ENCODE results near the gene SPRR5. TPM values are rescaled to one million over a fixed set of nuclear protein-coding genes. Genes with fewer than 3 reads are reported as not detected.

SPRR5 gene
- total RNA-seq, 5 donors from 2014 or later (not counting 1 experiment from before 2014, with no cell fraction given), result not detected

DNA sequence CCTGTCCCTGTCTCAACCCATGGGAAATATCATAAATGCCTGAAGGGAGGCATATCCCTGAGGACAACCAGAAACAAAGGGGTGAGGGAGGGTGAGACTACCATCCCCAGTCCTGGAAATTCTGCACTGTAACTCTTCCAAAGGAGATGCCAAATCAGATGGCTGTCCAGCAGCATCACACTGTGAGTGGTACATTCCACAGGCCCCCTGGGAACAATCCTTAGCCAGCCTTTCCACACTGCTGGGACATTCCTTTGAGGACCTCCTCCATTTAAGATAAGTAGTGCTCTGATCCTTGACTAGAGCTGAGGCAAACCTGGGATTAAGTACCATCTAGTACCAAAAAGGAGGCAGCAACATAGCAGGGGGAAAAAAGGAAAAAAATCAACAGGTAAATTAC is 27.9 kb upstream of the SPRR5 start:
- Mint-ChIP-seq H3K27ac (no peak overlapping the region), H3K9me3 (no peaks in the 10 kb centered on the region), H3K27me3 (peaks cover 16 to 24% of the 10 kb centered on the region in 2 donors), H3K4me3 (no peak overlapping the region), H3K4me1 (no peaks in the 10 kb centered on the region), H3K36me3 (no peaks in the 10 kb centered on the region)
- no peak for DNase-seq
- Histone ChIP-seq H3K27ac (ENCODE audit: low read length) (no peak overlapping the region), H3K4me1 (ENCODE audit: control insufficient read depth in 1 of 2, extremely low read depth in 1 of 2, insufficient read depth in 2 of 2, low read length in 2 of 2) (no peaks in the 10 kb centered on the region), H3K4me3 (ENCODE audit: control insufficient read depth in 1 of 2, extremely low read depth in 1 of 2, low read length in 1 of 2) (no peak overlapping the region), H3K27me3 (replicated peaks in 1 of 2; ENCODE audit: control insufficient read depth in 2 of 2, extremely low read depth in 1 of 2, insufficient read depth in 2 of 2, low read length in 1 of 2) (no peaks in the 10 kb centered on the region), H3K36me3 (ENCODE audit: control insufficient read depth in 2 of 2, extremely low read depth in 1 of 2, insufficient read depth in 1 of 2, low read length in 1 of 2) (no peaks in the 10 kb centered on the region), H3K9me3 (no peaks in the 10 kb centered on the region)
- ATAC-seq (replicated peaks in 1 of 4), result no peak
- POLR2A ChIA-PET, result no interaction called here
- CTCF ChIA-PET, result no interaction called here

- no peaks in the 10 kb centered on the region for H3K4me1 ChIP-seq (ENCODE audit: control insufficient read depth in 1 of 2, extremely low read depth in 1 of 2, insufficient read depth in 2 of 2, low read length in 2 of 2)
- ATAC-seq (replicated peaks in 1 of 4) (no peak), DNase-seq (no peak)
- WGBS (ENCODE audit: insufficient coverage), result 86% methylated on average over 1 of the region's 2 CpGs
- no peaks in the 10 kb centered on the region for H3K27me3 ChIP-seq (replicated peaks in 1 of 2; ENCODE audit: control insufficient read depth in 2 of 2, extremely low read depth in 1 of 2, insufficient read depth in 2 of 2, low read length in 1 of 2)
- H3K9me3 ChIP-seq, result no peaks in the 10 kb centered on the region
- Mint-ChIP-seq H3K9me3 (no peaks in the 10 kb centered on the region), H3K27me3 (peaks cover 12 to 23% of the 10 kb centered on the region in 2 donors), H3K4me1 (no peaks in the 10 kb centered on the region), H3K36me3 (no peaks in the 10 kb centered on the region), H3K27ac (no peak overlapping the region), H3K4me3 (no peak overlapping the region)
- POLR2A ChIA-PET, result no interaction called here
- H3K4me3 ChIP-seq (ENCODE audit: control insufficient read depth in 1 of 2, extremely low read depth in 1 of 2, low read length in 1 of 2), result no peak overlapping the region
- H3K27ac ChIP-seq (ENCODE audit: low read length), result no peak overlapping the region
- CTCF ChIA-PET, result no interaction called here
- no peaks in the 10 kb centered on the region for H3K36me3 ChIP-seq (ENCODE audit: control insufficient read depth in 2 of 2, extremely low read depth in 1 of 2, insufficient read depth in 1 of 2, low read length in 1 of 2)
Measured at GRCh38 chr1:152924191-152924590, 22.8 kb upstream of the SPRR5 start.

- ChIA-PET CTCF (no interaction called here), POLR2A (interaction anchor here in 1 of 2 donors (0.6 kb wide), 1 partner anchor 12 kb away, joined by 21 read pairs; no protein-coding TSS in a partner anchor)
- Histone ChIP-seq H3K27me3 (replicated peaks in 1 of 2; ENCODE audit: control insufficient read depth in 2 of 2, extremely low read depth in 1 of 2, insufficient read depth in 2 of 2, low read length in 1 of 2) (no peaks in the 10 kb centered on the region), H3K27ac (ENCODE audit: low read length) (no peak overlapping the region), H3K4me3 (ENCODE audit: control insufficient read depth in 1 of 2, extremely low read depth in 1 of 2, low read length in 1 of 2) (no peak overlapping the region), H3K9me3 (no peaks in the 10 kb centered on the region), H3K4me1 (ENCODE audit: control insufficient read depth in 1 of 2, extremely low read depth in 1 of 2, insufficient read depth in 2 of 2, low read length in 2 of 2) (no peaks in the 10 kb centered on the region), H3K36me3 (ENCODE audit: control insufficient read depth in 2 of 2, extremely low read depth in 1 of 2, insufficient read depth in 1 of 2, low read length in 1 of 2) (no peaks in the 10 kb centered on the region)
- Mint-ChIP-seq H3K36me3 (no peaks in the 10 kb centered on the region), H3K27ac (no peak overlapping the region), H3K9me3 (no peaks in the 10 kb centered on the region), H3K4me3 (no peak overlapping the region), H3K27me3 (peaks cover 16 to 23% of the 10 kb centered on the region in 2 donors), H3K4me1 (no peaks in the 10 kb centered on the region)
- WGBS (ENCODE audit: insufficient coverage), result 67% methylated on average over 3 of the region's 3 CpGs
- DNase-seq, result no peak
- no peak for ATAC-seq (replicated peaks in 1 of 4)
Measured at GRCh38 chr1:152926091-152926490, 20.9 kb upstream of the SPRR5 start.

- no peak overlapping the region for H3K27ac Mint-ChIP-seq
- CTCF ChIA-PET, result no interaction called here
- H3K36me3 ChIP-seq (ENCODE audit: control insufficient read depth in 2 of 2, extremely low read depth in 1 of 2, insufficient read depth in 1 of 2, low read length in 1 of 2), result no peaks in the 10 kb centered on the region
- no peak overlapping the region for H3K27ac ChIP-seq (ENCODE audit: low read length)
- peaks cover 11 to 18% of the 10 kb centered on the region in 2 donors for H3K27me3 Mint-ChIP-seq
- no peaks in the 10 kb centered on the region for H3K9me3 Mint-ChIP-seq
- ATAC-seq (replicated peaks in 1 of 4) (no peak), DNase-seq (no peak)
- no peaks in the 10 kb centered on the region for H3K9me3 ChIP-seq
- WGBS (ENCODE audit: insufficient coverage), result no CpG with 5 or more reads among the region's 3 CpGs
- H3K27me3 ChIP-seq (replicated peaks in 1 of 2; ENCODE audit: control insufficient read depth in 2 of 2, extremely low read depth in 1 of 2, insufficient read depth in 2 of 2, low read length in 1 of 2), result peaks cover 0 to 2% of the 10 kb centered on the region in 2 experiments
- no peak overlapping the region for H3K4me3 ChIP-seq (ENCODE audit: control insufficient read depth in 1 of 2, extremely low read depth in 1 of 2, low read length in 1 of 2)
- no peaks in the 10 kb centered on the region for H3K36me3 Mint-ChIP-seq
- no peak overlapping the region for H3K4me3 Mint-ChIP-seq
- H3K4me1 Mint-ChIP-seq, result no peaks in the 10 kb centered on the region
- POLR2A ChIA-PET, result no interaction called here
- no peaks in the 10 kb centered on the region for H3K4me1 ChIP-seq (ENCODE audit: control insufficient read depth in 1 of 2, extremely low read depth in 1 of 2, insufficient read depth in 2 of 2, low read length in 2 of 2)
Measured at GRCh38 chr1:152928671-152929070, 18.3 kb upstream of the SPRR5 start.

- DNase-seq (no peak), ATAC-seq (replicated peaks in 1 of 4) (no peak)
- H3K4me1 Mint-ChIP-seq, result no peaks in the 10 kb centered on the region
- CTCF ChIA-PET, result no interaction called here
- H3K27ac ChIP-seq (ENCODE audit: low read length), result no peak overlapping the region
- POLR2A ChIA-PET, result no interaction called here
- 77% methylated on average over 4 of the region's 4 CpGs for WGBS (ENCODE audit: insufficient coverage)
- H3K27ac Mint-ChIP-seq, result no peak overlapping the region
- no peaks in the 10 kb centered on the region for H3K9me3 ChIP-seq
- H3K9me3 Mint-ChIP-seq, result no peaks in the 10 kb centered on the region
- peaks cover 2 to 6% of the 10 kb centered on the region in 2 experiments for H3K27me3 ChIP-seq (replicated peaks in 1 of 2; ENCODE audit: control insufficient read depth in 2 of 2, extremely low read depth in 1 of 2, insufficient read depth in 2 of 2, low read length in 1 of 2)
- H3K4me1 ChIP-seq (ENCODE audit: control insufficient read depth in 1 of 2, extremely low read depth in 1 of 2, insufficient read depth in 2 of 2, low read length in 2 of 2), result no peaks in the 10 kb centered on the region
- no peak overlapping the region for H3K4me3 Mint-ChIP-seq
- no peaks in the 10 kb centered on the region for H3K36me3 Mint-ChIP-seq
- no peak overlapping the region for H3K4me3 ChIP-seq (ENCODE audit: control insufficient read depth in 1 of 2, extremely low read depth in 1 of 2, low read length in 1 of 2)
- no peaks in the 10 kb centered on the region for H3K36me3 ChIP-seq (ENCODE audit: control insufficient read depth in 2 of 2, extremely low read depth in 1 of 2, insufficient read depth in 1 of 2, low read length in 1 of 2)
- H3K27me3 Mint-ChIP-seq, result peaks cover 6 to 23% of the 10 kb centered on the region in 2 donors
Measured at GRCh38 chr1:152932170-152932811, 14.7 kb upstream of the SPRR5 start.

- WGBS (ENCODE audit: insufficient coverage), result 75% methylated on average over 1 of the region's 2 CpGs
- ATAC-seq (replicated peaks in 1 of 4) (no peak), DNase-seq (no peak)
- ChIA-PET POLR2A (no interaction called here), CTCF (no interaction called here)
- H3K4me3 ChIP-seq (ENCODE audit: control insufficient read depth in 1 of 2, extremely low read depth in 1 of 2, low read length in 1 of 2), result no peak overlapping the region
- Mint-ChIP-seq H3K27me3 (peaks cover 6 to 23% of the 10 kb centered on the region in 2 donors), H3K9me3 (no peaks in the 10 kb centered on the region), H3K4me1 (no peaks in the 10 kb centered on the region), H3K4me3 (no peak overlapping the region), H3K36me3 (no peaks in the 10 kb centered on the region), H3K27ac (no peak overlapping the region)
- H3K9me3 ChIP-seq, result no peaks in the 10 kb centered on the region
- H3K4me1 ChIP-seq (ENCODE audit: control insufficient read depth in 1 of 2, extremely low read depth in 1 of 2, insufficient read depth in 2 of 2, low read length in 2 of 2), result no peaks in the 10 kb centered on the region
- no peak overlapping the region for H3K27ac ChIP-seq (ENCODE audit: low read length)
- no peaks in the 10 kb centered on the region for H3K36me3 ChIP-seq (ENCODE audit: control insufficient read depth in 2 of 2, extremely low read depth in 1 of 2, insufficient read depth in 1 of 2, low read length in 1 of 2)
- peaks cover 2 to 6% of the 10 kb centered on the region in 2 experiments for H3K27me3 ChIP-seq (replicated peaks in 1 of 2; ENCODE audit: control insufficient read depth in 2 of 2, extremely low read depth in 1 of 2, insufficient read depth in 2 of 2, low read length in 1 of 2)
Measured at GRCh38 chr1:152933196-152933595, 13.8 kb upstream of the SPRR5 start.

GRCh38 chr1:152940614-152941013 is 6.4 kb upstream of the SPRR5 start:
- whole genome bisulfite sequencing (ENCODE audit: insufficient coverage), result 100% methylated on average over 1 of the region's 1 CpG
- no peak overlapping the region for H3K27ac Mint-ChIP-seq
- POLR2A ChIA-PET, result no interaction called here
- peaks cover 6 to 10% of the 10 kb centered on the region in 2 donors for H3K27me3 Mint-ChIP-seq
- DNase-seq (no peak), ATAC-seq (replicated peaks in 1 of 4) (no peak)
- Histone ChIP-seq H3K27me3 (replicated peaks in 1 of 2; ENCODE audit: control insufficient read depth in 2 of 2, extremely low read depth in 1 of 2, insufficient read depth in 2 of 2, low read length in 1 of 2) (peaks cover 0 to 2% of the 10 kb centered on the region in 2 experiments), H3K27ac (ENCODE audit: low read length) (no peak overlapping the region), H3K36me3 (ENCODE audit: control insufficient read depth in 2 of 2, extremely low read depth in 1 of 2, insufficient read depth in 1 of 2, low read length in 1 of 2) (no peaks in the 10 kb centered on the region), H3K4me1 (ENCODE audit: control insufficient read depth in 1 of 2, extremely low read depth in 1 of 2, insufficient read depth in 2 of 2, low read length in 2 of 2) (no peaks in the 10 kb centered on the region), H3K4me3 (ENCODE audit: control insufficient read depth in 1 of 2, extremely low read depth in 1 of 2, low read length in 1 of 2) (no peak overlapping the region), H3K9me3 (no peaks in the 10 kb centered on the region)
- CTCF ChIA-PET, result no interaction called here
- no peaks in the 10 kb centered on the region for H3K36me3 Mint-ChIP-seq
- H3K4me1 Mint-ChIP-seq, result no peaks in the 10 kb centered on the region
- no peak overlapping the region for H3K4me3 Mint-ChIP-seq
- H3K9me3 Mint-ChIP-seq, result no peaks in the 10 kb centered on the region
